Mesothelial cell of epicardium (in vitro differentiated cells): ENCODE measurements around the gene ABCA3. TPM values are rescaled to one million over a fixed set of nuclear protein-coding genes. Genes with fewer than 3 reads are reported as not detected.

Experiments
- DNase-seq, 2 experiments: peaks; one replicate each; pipeline ENCODE4 v3.0.0; 2021; ENCODE audit warnings: low spot score in 2 of 2; ENCODE audit not compliant: unreplicated experiment in 2 of 2
- H3K27ac Mint-ChIP-seq: 2 replicates; pipeline ENCODE4 v1.8.0; 2021; ENCODE audit warnings: mixed read lengths
- H3K27me3 Mint-ChIP-seq: 2 replicates; pipeline ENCODE4 v1.8.0; 2021; ENCODE audit warnings: low read depth, mixed read lengths
- H3K36me3 Mint-ChIP-seq: 2 replicates; pipeline ENCODE4 v1.8.0; 2021; ENCODE audit warnings: mixed read lengths
- H3K4me1 Mint-ChIP-seq: 2 replicates; pipeline ENCODE4 v1.8.0; 2021; ENCODE audit warnings: mixed read lengths
- H3K4me3 Mint-ChIP-seq: 2 replicates; pipeline ENCODE4 v1.8.0; 2021; ENCODE audit warnings: mild to moderate bottlenecking, moderate library complexity, mixed read lengths
- H3K9me3 Mint-ChIP-seq: 2 replicates; pipeline ENCODE4 v1.8.0; 2021; ENCODE audit warnings: mixed read lengths
- total RNA-seq: library from RNA; stranded (reverse); gene quantifications from 3 replicates; pipeline ENCODE4 v1.2.1, GENCODE V29; 2021
- TF ChIP-seq, protein P1 (sequence below): fragments of 200-600 bp; sonication (generic); IDR thresholded peaks from one replicate; pipeline ENCODE4 v1.5.0; 2021; ENCODE audit warnings: antibody characterized with exemption; ENCODE audit not compliant: unreplicated experiment

ABCA3 gene
- total RNA-seq, 1 donor from 2014 or later: 3.5 TPM

DNA sequence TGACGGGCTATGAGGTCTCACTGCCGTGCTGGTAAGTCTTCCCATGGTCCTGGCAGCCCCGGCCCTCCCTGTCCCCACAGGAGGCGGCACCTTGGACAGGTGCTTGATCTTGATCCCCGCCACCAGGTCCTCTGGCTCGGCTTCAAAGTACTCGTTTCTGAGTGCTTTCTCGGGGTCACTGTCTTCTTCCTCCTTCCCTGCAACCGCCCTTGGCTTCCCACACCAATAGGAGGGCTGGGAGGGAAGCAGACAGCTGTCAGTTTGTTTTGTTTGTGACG, 40.7 kb downstream of the ABCA3 start:
- H3K27ac Mint-ChIP-seq: no peak overlapping the region
- TF ChIP-seq, protein P1, sequence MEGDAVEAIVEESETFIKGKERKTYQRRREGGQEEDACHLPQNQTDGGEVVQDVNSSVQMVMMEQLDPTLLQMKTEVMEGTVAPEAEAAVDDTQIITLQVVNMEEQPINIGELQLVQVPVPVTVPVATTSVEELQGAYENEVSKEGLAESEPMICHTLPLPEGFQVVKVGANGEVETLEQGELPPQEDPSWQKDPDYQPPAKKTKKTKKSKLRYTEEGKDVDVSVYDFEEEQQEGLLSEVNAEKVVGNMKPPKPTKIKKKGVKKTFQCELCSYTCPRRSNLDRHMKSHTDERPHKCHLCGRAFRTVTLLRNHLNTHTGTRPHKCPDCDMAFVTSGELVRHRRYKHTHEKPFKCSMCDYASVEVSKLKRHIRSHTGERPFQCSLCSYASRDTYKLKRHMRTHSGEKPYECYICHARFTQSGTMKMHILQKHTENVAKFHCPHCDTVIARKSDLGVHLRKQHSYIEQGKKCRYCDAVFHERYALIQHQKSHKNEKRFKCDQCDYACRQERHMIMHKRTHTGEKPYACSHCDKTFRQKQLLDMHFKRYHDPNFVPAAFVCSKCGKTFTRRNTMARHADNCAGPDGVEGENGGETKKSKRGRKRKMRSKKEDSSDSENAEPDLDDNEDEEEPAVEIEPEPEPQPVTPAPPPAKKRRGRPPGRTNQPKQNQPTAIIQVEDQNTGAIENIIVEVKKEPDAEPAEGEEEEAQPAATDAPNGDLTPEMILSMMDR: no peak
- no peaks in the 10 kb centered on the region for H3K4me1 Mint-ChIP-seq
- H3K36me3 Mint-ChIP-seq: no peaks in the 10 kb centered on the region
- H3K9me3 Mint-ChIP-seq: no peaks in the 10 kb centered on the region
- peaks cover 6% of the 10 kb centered on the region for H3K27me3 Mint-ChIP-seq
- H3K4me3 Mint-ChIP-seq: no peak overlapping the region
- no peak for DNase-seq

DNA sequence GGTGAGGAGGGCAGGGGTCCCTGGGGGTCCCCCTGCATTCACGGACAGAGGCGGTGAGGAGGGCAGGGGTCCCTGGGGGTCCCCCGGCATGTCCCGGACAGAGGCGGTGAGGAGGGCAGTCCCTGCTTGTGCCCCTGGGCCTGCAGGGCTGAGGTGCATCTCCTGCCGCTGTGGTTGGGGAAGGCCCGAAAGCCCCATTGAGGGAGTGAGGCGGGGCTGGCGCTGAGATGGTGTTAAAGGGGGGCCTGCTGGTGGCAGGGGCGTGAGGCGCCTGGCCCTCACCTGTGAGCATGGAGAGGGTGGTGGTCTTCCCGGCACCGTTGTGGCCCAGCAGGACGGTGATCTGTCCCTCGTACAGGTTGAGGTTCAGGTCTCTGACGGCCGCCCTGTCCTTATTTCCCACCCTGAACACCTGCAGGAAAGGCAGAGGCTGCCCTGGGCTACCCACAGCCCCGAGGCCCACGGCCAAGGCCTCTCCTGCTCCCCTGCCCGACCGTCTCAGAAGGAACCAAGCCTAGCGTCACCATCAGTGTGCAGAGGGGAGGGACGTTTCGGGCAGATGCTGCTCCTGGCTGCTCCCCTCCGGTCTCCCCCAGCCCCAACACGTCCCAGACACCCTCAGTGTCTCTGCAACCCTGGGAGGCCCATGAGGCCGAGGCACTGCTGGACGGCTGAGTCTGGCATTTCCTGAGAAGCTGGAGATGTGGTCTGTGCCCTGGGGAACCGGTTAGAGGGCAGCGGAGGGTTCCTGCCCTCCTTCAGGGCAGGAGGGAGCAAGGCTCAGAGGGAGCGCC, 41.2 kb downstream of the ABCA3 start:
- Mint-ChIP-seq H3K27me3 (peaks cover 6% of the 10 kb centered on the region), H3K36me3 (no peaks in the 10 kb centered on the region), H3K4me1 (no peaks in the 10 kb centered on the region), H3K9me3 (no peaks in the 10 kb centered on the region), H3K4me3 (no peak overlapping the region), H3K27ac (no peak overlapping the region)
- TF ChIP-seq, protein P1: no peak
- no peak for DNase-seq

DNA sequence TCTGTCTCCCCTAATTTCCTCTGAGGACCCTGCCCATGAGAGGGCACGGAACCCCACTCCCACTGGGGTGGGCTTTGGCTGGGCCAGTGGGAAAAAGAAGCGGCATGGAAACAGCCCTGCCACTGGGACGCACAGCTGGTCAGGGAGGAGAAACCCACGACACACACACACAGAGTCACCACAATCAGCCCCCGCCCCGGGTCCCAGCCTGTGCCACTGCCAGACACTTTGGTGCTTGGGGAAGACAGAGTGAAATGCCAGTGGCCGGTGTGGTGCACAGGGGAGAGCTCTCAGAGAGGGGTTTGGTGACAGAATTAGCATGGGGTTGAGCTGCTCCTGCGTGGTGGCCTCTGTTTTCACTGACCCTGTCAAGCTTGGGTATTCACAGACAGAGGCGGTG, 41.9 kb downstream of the ABCA3 start:
- TF ChIP-seq, protein P1: no peak
- no peaks in the 10 kb centered on the region for H3K9me3 Mint-ChIP-seq
- H3K27ac Mint-ChIP-seq: no peak overlapping the region
- no peak for DNase-seq
- H3K27me3 Mint-ChIP-seq: peaks cover 6% of the 10 kb centered on the region
- H3K36me3 Mint-ChIP-seq: no peaks in the 10 kb centered on the region
- H3K4me1 Mint-ChIP-seq: no peaks in the 10 kb centered on the region
- H3K4me3 Mint-ChIP-seq: no peak overlapping the region

DNA sequence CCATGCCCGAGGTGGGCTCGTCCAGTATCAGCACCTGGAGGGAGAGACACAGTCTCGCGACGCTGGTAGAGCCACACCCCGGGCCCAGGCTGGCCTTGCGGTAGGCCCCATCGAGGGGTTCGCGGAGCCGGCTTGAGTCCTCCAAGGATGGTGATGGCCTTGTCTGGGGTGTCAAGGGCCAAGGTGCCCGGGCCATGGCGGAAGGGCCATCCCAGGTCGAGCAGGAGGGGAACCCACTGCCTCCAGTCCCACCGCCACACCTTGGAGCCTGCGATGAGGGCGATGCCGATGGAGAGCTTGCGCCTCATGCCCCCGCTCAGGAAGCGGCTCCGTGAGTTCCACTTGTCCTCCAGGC, 43.0 kb downstream of the ABCA3 start:
- no peak for DNase-seq
- TF ChIP-seq, protein P1: no peak
- no peaks in the 10 kb centered on the region for H3K4me1 Mint-ChIP-seq
- no peak overlapping the region for H3K4me3 Mint-ChIP-seq
- H3K36me3 Mint-ChIP-seq: no peaks in the 10 kb centered on the region
- peaks cover 6% of the 10 kb centered on the region for H3K27me3 Mint-ChIP-seq
- H3K9me3 Mint-ChIP-seq: no peaks in the 10 kb centered on the region
- H3K27ac Mint-ChIP-seq: no peak overlapping the region

DNA sequence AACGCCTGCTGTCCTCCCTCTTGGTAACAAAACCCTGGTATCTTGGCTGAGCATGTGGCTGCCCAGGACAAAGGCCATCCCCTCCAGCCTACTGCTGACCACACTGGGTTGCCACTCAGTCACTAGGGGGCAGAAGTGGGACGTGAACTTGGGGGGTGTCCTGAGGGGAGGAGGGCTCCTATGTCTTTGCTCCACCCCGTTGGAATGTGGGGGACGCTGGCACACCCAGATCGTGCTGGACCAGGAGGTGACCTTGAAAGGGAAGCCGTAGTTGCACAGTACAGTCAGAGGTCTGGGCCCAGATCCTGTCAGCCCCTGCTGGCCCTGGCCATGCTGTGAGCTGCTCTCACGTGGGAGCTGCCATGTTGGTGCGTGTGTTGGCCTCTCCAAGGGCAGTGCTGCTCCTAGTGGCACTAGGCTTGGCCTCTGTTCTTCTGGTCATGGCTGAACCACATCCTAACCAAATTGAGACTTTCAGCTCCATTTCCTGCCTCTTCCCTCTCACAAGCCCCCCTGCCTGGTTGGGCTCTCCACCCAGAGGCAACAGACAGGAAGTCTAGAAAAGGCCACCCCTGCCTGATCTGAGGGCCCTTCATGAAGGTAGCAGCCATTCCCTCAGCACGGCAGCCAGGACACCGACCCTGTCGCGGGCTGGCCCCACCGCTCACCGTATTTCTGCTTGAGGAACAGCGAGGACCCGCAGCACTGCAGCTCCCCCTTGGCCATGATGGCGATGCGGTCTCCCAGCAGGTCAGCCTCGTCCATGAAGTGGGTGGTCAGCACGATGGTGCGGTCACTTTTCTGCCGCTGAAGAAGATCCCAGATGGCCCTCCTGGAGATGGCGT, 43.6 kb downstream of the ABCA3 start:
- no peak overlapping the region for H3K4me3 Mint-ChIP-seq
- H3K4me1 Mint-ChIP-seq: no peaks in the 10 kb centered on the region
- H3K27me3 Mint-ChIP-seq: peaks cover 9% of the 10 kb centered on the region
- TF ChIP-seq, protein P1: no peak
- DNase-seq: no peak
- no peaks in the 10 kb centered on the region for H3K36me3 Mint-ChIP-seq
- H3K9me3 Mint-ChIP-seq: no peaks in the 10 kb centered on the region
- no peak overlapping the region for H3K27ac Mint-ChIP-seq
